ENCODE data around the gene ST6GAL1. TPM values are rescaled to one million over a fixed set of nuclear protein-coding genes. Genes with fewer than 3 reads are reported as not detected.

Gene ST6GAL1
- total RNA-seq, 4 donors from 2014 or later = 51.3 to 113 (median 65.5) TPM

DNA sequence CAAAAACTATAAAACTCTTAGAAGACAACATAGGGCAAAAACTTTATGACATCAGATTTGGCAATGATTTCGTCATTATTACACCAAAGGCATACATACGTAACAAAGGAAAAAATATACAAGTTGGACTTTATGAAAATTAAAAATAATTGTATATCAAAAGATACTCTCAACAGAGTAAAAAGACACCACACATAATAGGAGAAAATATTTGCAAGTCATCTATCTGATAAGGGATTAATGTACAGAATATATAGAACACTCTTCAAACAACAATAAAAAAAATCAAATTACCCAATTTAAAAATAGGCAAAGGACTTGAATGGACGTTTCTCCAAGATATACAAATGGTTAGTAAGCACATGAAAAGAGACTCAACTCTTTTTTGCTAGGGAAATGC lies 131.4 kb downstream of the ST6GAL1 start:
- no peak for DNase-seq (ENCODE audit: low spot score)
- ATAC-seq (ENCODE audit: low FRiP score) = no peak

DNA sequence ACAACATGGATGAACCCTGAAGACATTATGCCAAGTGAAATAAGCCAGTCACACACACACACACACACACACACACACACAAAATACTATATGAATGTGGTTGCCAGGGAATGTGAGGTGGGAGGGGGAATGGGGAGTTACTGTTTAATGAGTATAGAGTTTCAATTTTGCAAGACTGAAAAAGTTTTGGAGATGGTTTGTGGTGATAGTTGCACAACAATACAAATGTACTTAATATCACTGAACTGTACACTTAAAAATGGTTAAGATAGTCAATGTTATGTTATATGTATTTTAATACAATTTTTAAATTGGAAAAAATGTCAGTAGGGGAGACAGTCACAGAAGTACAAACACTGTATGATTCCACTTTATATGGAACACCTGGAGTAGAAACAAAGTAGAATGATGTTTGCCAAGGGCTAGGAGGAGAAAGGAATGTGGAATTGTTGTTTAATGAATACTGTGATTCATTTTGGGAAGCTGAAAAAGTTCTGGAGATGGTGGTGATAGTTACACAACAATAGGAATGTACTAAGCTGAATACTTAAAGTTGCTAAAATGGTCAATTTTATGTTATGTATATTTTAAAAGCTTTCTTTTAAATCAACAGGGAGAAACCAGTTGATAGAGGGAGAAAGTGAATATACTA lies 132.3 kb downstream of the ST6GAL1 start:
- DNase-seq (ENCODE audit: low spot score) (no peak), ATAC-seq (ENCODE audit: low FRiP score) (no peak)
- TF ChIP-seq, protein P1, sequence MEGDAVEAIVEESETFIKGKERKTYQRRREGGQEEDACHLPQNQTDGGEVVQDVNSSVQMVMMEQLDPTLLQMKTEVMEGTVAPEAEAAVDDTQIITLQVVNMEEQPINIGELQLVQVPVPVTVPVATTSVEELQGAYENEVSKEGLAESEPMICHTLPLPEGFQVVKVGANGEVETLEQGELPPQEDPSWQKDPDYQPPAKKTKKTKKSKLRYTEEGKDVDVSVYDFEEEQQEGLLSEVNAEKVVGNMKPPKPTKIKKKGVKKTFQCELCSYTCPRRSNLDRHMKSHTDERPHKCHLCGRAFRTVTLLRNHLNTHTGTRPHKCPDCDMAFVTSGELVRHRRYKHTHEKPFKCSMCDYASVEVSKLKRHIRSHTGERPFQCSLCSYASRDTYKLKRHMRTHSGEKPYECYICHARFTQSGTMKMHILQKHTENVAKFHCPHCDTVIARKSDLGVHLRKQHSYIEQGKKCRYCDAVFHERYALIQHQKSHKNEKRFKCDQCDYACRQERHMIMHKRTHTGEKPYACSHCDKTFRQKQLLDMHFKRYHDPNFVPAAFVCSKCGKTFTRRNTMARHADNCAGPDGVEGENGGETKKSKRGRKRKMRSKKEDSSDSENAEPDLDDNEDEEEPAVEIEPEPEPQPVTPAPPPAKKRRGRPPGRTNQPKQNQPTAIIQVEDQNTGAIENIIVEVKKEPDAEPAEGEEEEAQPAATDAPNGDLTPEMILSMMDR (IDR thresholded peaks at IDR 0.05) = no peak

More for the DNA sequence above, 131.4 kb downstream of the ST6GAL1 start:
- TF ChIP-seq, protein P1 (IDR thresholded peaks at IDR 0.05) = no peak

DNA sequence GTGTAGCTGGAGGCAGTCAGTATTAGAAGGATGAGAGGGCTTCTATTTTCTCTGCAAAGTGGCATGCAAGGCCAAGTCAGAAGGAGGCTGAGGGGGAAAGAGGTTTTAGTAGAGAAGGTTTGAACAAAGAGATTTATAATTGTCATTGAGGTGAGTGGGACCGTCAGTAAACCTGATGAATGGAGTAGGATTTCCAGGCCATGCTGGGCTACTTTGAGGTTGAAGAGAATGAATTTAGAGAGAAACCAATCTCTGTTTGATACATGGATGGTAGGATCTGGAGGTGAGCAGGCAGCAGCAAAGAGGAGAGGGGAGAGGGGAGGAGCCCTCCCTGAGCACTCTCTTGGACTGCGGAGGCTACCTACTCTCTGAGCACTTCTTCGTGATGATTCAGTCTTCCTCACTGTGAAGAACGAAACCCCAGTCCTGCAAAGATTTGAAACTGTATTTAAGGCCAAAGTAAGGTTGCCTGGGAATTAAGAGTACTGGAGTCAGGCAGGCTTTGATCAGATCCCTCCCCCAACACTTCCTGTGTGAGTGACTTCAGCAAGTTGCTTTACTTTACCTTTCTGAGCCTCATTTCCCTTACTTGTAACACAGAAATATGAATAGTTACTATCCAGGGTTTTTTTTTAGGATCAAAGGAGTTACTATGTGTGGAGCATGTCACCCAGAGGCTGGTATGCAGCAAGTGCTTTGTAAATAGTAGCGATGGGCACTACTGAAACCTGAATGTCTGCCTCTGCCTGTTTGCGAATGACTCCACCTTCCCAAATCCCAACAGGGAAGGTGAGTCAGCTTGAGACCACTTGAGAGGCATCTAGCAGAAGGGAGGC lies 133.2 kb downstream of the ST6GAL1 start:
- TF ChIP-seq, protein P1 (IDR thresholded peaks at IDR 0.05) = no peak
- ATAC-seq (ENCODE audit: low FRiP score) (no peak), DNase-seq (ENCODE audit: low spot score) (no peak)

DNA sequence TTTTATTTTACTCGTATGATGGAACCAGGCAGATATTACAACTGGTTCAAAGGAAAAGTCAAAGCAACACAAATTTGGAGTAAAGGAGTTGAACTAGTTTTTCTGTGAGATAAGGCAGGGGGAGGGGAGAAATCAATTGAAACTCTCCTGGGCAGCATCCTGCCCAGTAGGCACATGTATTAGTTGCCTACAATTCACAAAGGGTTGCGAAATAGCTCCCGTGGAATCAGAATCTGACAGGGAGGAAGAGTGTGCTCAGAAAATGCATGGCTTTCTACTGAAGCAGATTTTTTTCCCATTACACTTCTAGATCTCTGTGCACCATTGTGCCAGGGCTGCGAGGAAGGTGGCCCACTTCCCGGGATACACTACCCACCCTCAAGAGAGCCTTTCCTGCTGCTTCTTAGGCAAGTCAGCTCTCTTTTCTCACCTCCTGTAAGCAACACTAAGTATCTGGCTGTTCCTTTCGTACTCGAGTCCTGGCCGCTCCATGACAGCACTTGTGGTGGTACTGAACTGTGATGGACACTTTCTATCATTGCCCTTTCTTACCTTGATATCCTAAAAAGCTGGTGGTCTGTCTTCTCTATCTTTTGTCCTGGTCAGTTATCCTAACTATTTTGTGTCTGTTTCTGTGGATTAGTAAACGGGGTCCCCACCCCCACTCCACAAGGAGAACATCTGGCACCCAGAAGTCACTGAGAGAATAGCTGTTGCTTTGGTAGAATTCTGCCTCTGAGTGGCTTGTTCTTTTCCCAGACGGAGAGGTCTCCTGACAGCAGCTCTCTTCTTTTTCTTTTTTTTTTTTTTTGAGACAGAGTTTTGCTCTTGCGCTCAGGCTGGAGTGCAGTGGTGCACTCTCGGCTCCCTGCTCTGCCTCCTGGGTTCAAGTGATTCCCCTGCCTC lies 134.1 kb downstream of the ST6GAL1 start:
- peak; percentile 67 for ATAC-seq (ENCODE audit: low FRiP score)
- DNase-seq (ENCODE audit: low spot score) = no peak
- TF ChIP-seq, protein P1 (IDR thresholded peaks at IDR 0.05) = no peak

DNA sequence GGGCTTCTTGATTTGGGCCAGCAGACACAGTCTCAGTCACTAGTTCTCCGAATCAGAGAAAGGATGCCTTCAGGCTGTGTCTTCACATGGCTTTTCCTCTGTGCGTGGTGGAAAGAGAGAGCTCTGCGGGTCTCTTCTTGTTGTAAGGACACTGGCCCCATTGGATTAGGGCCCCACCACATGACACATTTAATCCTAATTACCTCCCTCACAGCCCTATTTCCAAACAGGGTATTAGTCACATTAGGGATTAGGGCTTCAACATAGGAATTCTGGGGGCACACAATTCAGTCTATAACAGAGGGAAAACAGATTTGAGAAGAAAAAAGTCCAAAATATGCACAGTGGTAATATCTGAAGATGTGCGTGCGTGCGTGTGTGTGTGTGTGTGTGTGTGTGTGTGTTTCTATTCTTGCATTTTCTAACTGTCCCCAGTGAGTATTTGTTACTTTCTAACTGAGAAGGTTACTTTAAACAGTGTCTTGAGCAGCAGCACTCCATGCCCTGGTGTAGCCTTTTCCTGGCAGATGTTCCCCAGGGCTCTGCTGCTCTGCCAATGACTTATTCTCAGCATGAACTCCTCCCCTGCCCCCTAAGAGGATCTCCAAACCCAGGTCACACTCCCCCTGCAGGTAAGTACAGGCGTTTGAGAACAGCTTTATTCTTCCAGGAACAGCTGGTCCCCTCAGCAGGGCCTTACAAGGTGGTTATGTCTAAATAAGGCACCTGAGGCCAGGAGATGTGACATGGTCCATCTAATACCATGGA lies 136.1 kb downstream of the ST6GAL1 start:
- no peak for DNase-seq (ENCODE audit: low spot score)
- TF ChIP-seq, protein P1 (IDR thresholded peaks at IDR 0.05) = no peak
- no peak for ATAC-seq (ENCODE audit: low FRiP score)

DNA sequence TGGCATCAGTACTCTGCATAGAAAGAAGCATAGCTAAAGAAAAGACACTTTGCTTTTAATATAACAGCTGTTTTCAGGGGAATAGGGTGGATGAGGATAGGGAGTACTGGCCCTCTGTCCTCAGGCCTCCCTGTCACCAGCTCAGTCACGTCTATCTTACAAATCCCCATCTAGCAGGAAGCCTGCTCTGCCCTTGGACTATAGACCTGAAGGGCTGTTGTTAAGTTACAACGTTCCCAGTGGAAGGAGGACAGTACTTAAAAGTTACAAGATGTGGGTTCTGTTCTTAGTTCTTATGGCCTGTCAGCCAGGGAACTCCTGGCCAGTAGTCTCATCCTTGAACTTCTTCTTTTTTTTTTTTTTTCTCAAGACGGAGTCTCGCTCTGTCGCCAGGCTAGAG lies 138.5 kb downstream of the ST6GAL1 start:
- DNase-seq (ENCODE audit: low spot score) = no peak
- TF ChIP-seq, protein P1 (IDR thresholded peaks at IDR 0.05) = no peak
- ATAC-seq (ENCODE audit: low FRiP score) = no peak
